Stimulated activated CD8-positive, alpha-beta memory T cell treated with anti-CD3 and anti-CD28 coated beads, Interleukin-4, amount 100 ng/mL, for 48 hours (primary cell): Measurements from ENCODE around the gene PANK2.

Source experiments
- DNase-seq: peaks from one replicate; pipeline ENCODE4 v3.0.0-alpha.2; 2020

PANK2 gene

GRCh38 chr20:3902446-3902845, 13.3 kb downstream of the PANK2 start:
- no peak for DNase-seq

- no peak for DNase-seq
Measured at GRCh38 chr20:3904224-3904623, 15.0 kb downstream of the PANK2 start.

- DNase-seq: no peak
Measured at GRCh38 chr20:3904857-3905256, 15.7 kb downstream of the PANK2 start.

GRCh38 chr20:3906744-3907721, 17.8 kb downstream of the PANK2 start:
- DNase-seq: peak; percentile 54

- DNase-seq: no peak
Measured at GRCh38 chr20:3908667-3909066, 19.5 kb downstream of the PANK2 start.

GRCh38 chr20:3909952-3910366, 20.8 kb downstream of the PANK2 start:
- no peak for DNase-seq

- DNase-seq: no peak
Measured at GRCh38 chr20:3910853-3911252, 21.7 kb downstream of the PANK2 start.

GRCh38 chr20:3911956-3912355, 22.8 kb downstream of the PANK2 start:
- DNase-seq: no peak

- no peak for DNase-seq
Measured at GRCh38 chr20:3914446-3914845, 25.3 kb downstream of the PANK2 start.

- no peak for DNase-seq
Measured at GRCh38 chr20:3915691-3916090, 26.5 kb downstream of the PANK2 start.

- DNase-seq: no peak
Measured at GRCh38 chr20:3916364-3916763, 27.2 kb downstream of the PANK2 start.

GRCh38 chr20:3919352-3919751, 30.2 kb downstream of the PANK2 start:
- no peak for DNase-seq

GRCh38 chr20:3922223-3922982, 33.2 kb downstream of the PANK2 start:
- no peak for DNase-seq

GRCh38 chr20:3922983-3923339, 33.8 kb downstream of the PANK2 start:
- no peak for DNase-seq

GRCh38 chr20:3923818-3924217, 34.6 kb downstream of the PANK2 start:
- DNase-seq: no peak

GRCh38 chr20:3924304-3925112, 35.3 kb downstream of the PANK2 start:
- no peak for DNase-seq

GRCh38 chr20:3925113-3925695, 36.0 kb downstream of the PANK2 start:
- no peak for DNase-seq

GRCh38 chr20:3925899-3926638, 36.9 kb downstream of the PANK2 start:
- no peak for DNase-seq

GRCh38 chr20:3927486-3928291, 38.5 kb downstream of the PANK2 start:
- no peak for DNase-seq

- no peak for DNase-seq
Measured at GRCh38 chr20:3929713-3930060, 40.5 kb downstream of the PANK2 start.
